Measurements from ENCODE around the gene PPIL1.

DNA sequence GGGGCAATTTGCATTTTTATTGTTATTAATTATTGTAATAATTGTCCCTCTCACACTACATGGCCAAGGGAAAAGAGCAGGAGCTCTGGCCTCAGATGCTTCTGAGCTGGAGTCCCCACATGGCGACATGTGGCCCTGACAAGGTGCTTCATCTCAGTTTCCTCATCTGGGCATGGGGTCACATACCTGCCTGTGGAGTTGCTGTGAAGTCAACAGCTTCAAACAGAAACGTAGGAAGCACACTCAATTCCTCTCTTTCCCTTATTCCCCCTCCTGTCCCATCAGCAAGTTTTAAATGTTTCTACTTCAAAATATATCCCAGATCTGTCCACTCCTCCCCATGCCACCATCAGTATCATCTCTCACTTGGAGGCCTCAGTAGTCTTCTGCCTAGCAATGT, 44.0 kb downstream of the PPIL1 start:
- TF ChIP-seq, protein P1, sequence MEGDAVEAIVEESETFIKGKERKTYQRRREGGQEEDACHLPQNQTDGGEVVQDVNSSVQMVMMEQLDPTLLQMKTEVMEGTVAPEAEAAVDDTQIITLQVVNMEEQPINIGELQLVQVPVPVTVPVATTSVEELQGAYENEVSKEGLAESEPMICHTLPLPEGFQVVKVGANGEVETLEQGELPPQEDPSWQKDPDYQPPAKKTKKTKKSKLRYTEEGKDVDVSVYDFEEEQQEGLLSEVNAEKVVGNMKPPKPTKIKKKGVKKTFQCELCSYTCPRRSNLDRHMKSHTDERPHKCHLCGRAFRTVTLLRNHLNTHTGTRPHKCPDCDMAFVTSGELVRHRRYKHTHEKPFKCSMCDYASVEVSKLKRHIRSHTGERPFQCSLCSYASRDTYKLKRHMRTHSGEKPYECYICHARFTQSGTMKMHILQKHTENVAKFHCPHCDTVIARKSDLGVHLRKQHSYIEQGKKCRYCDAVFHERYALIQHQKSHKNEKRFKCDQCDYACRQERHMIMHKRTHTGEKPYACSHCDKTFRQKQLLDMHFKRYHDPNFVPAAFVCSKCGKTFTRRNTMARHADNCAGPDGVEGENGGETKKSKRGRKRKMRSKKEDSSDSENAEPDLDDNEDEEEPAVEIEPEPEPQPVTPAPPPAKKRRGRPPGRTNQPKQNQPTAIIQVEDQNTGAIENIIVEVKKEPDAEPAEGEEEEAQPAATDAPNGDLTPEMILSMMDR (IDR thresholded peaks at IDR 0.05) = no peak
- no peak for TF ChIP-seq POLR2A (IDR thresholded peaks at IDR 0.05)

Data from lower leg skin (tissue), 3 donors.